HG03097 (cell line): ENCODE measurements around the gene TENM4.

Source experiments
- ATAC-seq: cut with Tn5 transposase; IDR thresholded peaks from one replicate; pipeline ENCODE4 v1.9.1; 2021; ENCODE audit not compliant: unreplicated experiment, low FRiP score

Gene TENM4

GRCh38 chr11:78711735-78712134 lies 729.1 kb downstream of the TENM4 start:
- no peak for ATAC-seq

- ATAC-seq: no peak
Measured at GRCh38 chr11:78710417-78710816, 730.4 kb downstream of the TENM4 start.

- ATAC-seq: no peak
Measured at GRCh38 chr11:78708388-78708787, 732.4 kb downstream of the TENM4 start.

GRCh38 chr11:78706551-78706950 lies 734.3 kb downstream of the TENM4 start:
- no peak for ATAC-seq

- ATAC-seq: no peak
Measured at GRCh38 chr11:78704811-78705210, 736.0 kb downstream of the TENM4 start.

- no peak for ATAC-seq
Measured at GRCh38 chr11:78699609-78700135, 741.2 kb downstream of the TENM4 start.

GRCh38 chr11:78698612-78699011 lies 742.2 kb downstream of the TENM4 start:
- no peak for ATAC-seq

- ATAC-seq: no peak
Measured at GRCh38 chr11:78696177-78696576, 744.7 kb downstream of the TENM4 start.

GRCh38 chr11:78694152-78694551 lies 746.7 kb downstream of the TENM4 start:
- ATAC-seq: no peak

- ATAC-seq: no peak
Measured at GRCh38 chr11:78691215-78691614, 749.6 kb downstream of the TENM4 start.

GRCh38 chr11:78690352-78690987 lies 750.4 kb downstream of the TENM4 start:
- no peak for ATAC-seq

GRCh38 chr11:78689585-78690153 lies 751.2 kb downstream of the TENM4 start:
- ATAC-seq: no peak

GRCh38 chr11:78689101-78689500 lies 751.7 kb downstream of the TENM4 start:
- no peak for ATAC-seq

GRCh38 chr11:78688460-78688859 lies 752.4 kb downstream of the TENM4 start:
- ATAC-seq: no peak

GRCh38 chr11:78685156-78685555 lies 755.7 kb downstream of the TENM4 start:
- ATAC-seq: no peak

- no peak for ATAC-seq
Measured at GRCh38 chr11:78684377-78684776, 756.5 kb downstream of the TENM4 start.

- ATAC-seq: no peak
Measured at GRCh38 chr11:78683774-78684173, 757.1 kb downstream of the TENM4 start.

GRCh38 chr11:78676026-78676557 lies 764.7 kb downstream of the TENM4 start:
- no peak for ATAC-seq

GRCh38 chr11:78672850-78673620 lies 767.8 kb downstream of the TENM4 start:
- no peak for ATAC-seq

- no peak for ATAC-seq
Measured at GRCh38 chr11:78669249-78669648, 771.6 kb downstream of the TENM4 start.

- ATAC-seq: no peak
Measured at GRCh38 chr11:78667461-78667860, 773.4 kb downstream of the TENM4 start.
